ENCODE data around the gene OAS1.

The OAS1 gene

GRCh38 chr12:112947314-112947713 lies 40.6 kb downstream of the OAS1 start:
- H3K4me3 ChIP-seq (ENCODE audit: low read depth, low read length, poor library complexity, severe bottlenecking), result no peak overlapping the region
- no peak overlapping the region for H2AFZ ChIP-seq (ENCODE audit: low read length)
- H3K36me3 ChIP-seq (ENCODE audit: insufficient read depth, low read length), result no peaks in the 10 kb centered on the region
- no peak for TF ChIP-seq EZH2 (IDR thresholded peaks at IDR 0.05; ENCODE audit: borderline replicate concordance, low read length)
- TF ChIP-seq, protein P1, sequence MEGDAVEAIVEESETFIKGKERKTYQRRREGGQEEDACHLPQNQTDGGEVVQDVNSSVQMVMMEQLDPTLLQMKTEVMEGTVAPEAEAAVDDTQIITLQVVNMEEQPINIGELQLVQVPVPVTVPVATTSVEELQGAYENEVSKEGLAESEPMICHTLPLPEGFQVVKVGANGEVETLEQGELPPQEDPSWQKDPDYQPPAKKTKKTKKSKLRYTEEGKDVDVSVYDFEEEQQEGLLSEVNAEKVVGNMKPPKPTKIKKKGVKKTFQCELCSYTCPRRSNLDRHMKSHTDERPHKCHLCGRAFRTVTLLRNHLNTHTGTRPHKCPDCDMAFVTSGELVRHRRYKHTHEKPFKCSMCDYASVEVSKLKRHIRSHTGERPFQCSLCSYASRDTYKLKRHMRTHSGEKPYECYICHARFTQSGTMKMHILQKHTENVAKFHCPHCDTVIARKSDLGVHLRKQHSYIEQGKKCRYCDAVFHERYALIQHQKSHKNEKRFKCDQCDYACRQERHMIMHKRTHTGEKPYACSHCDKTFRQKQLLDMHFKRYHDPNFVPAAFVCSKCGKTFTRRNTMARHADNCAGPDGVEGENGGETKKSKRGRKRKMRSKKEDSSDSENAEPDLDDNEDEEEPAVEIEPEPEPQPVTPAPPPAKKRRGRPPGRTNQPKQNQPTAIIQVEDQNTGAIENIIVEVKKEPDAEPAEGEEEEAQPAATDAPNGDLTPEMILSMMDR (IDR thresholded peaks at IDR 0.05; ENCODE audit: low read length), result no peak
- no peaks in the 10 kb centered on the region for H3K27me3 ChIP-seq (ENCODE audit: insufficient read depth, low read length)
- H3K9ac ChIP-seq (ENCODE audit: low read length), result no peak overlapping the region
- no peaks in the 10 kb centered on the region for H3K79me2 ChIP-seq (ENCODE audit: insufficient read depth, low read length)
- no peaks in the 10 kb centered on the region for H4K20me1 ChIP-seq (ENCODE audit: insufficient read depth, low read length)
- no peaks in the 10 kb centered on the region for H3K4me1 ChIP-seq (ENCODE audit: insufficient read depth, low read length, severe bottlenecking)
- no peak overlapping the region for H3K27ac ChIP-seq (ENCODE audit: low read depth, low read length, poor library complexity, severe bottlenecking)
- H3F3A ChIP-seq (ENCODE audit: insufficient read depth, low read length), result no peaks in the 10 kb centered on the region
- no peaks in the 10 kb centered on the region for H3K9me2 ChIP-seq (ENCODE audit: low read depth, low read length)
- H3K9me3 ChIP-seq (ENCODE audit: low read length), result 0 out of 2 replicates have a peak, but pooled peaks cover 2% of the 10 kb centered on the region
- no peak overlapping the region for H3K4me2 ChIP-seq (ENCODE audit: low read length)

- H3K27me3 ChIP-seq (ENCODE audit: insufficient read depth, low read length), result no peaks in the 10 kb centered on the region
- TF ChIP-seq, protein P1 (IDR thresholded peaks at IDR 0.05; ENCODE audit: low read length), result no peak
- no peak for TF ChIP-seq EZH2 (IDR thresholded peaks at IDR 0.05; ENCODE audit: borderline replicate concordance, low read length)
- H3K9me2 ChIP-seq (ENCODE audit: low read depth, low read length), result no peaks in the 10 kb centered on the region
- H3K27ac ChIP-seq (ENCODE audit: low read depth, low read length, poor library complexity, severe bottlenecking), result no peak overlapping the region
- H2AFZ ChIP-seq (ENCODE audit: low read length), result no peak overlapping the region
- no peaks in the 10 kb centered on the region for H3K36me3 ChIP-seq (ENCODE audit: insufficient read depth, low read length)
- no peak overlapping the region for H3K4me2 ChIP-seq (ENCODE audit: low read length)
- H3K9me3 ChIP-seq (ENCODE audit: low read length), result 0 out of 2 replicates have a peak, but pooled peaks cover 2% of the 10 kb centered on the region
- no peaks in the 10 kb centered on the region for H3F3A ChIP-seq (ENCODE audit: insufficient read depth, low read length)
- no peaks in the 10 kb centered on the region for H3K79me2 ChIP-seq (ENCODE audit: insufficient read depth, low read length)
- H3K4me3 ChIP-seq (ENCODE audit: low read depth, low read length, poor library complexity, severe bottlenecking), result no peak overlapping the region
- H3K9ac ChIP-seq (ENCODE audit: low read length), result no peak overlapping the region
- no peaks in the 10 kb centered on the region for H4K20me1 ChIP-seq (ENCODE audit: insufficient read depth, low read length)
- no peaks in the 10 kb centered on the region for H3K4me1 ChIP-seq (ENCODE audit: insufficient read depth, low read length, severe bottlenecking)
Measured at GRCh38 chr12:112947761-112948160, 41.0 kb downstream of the OAS1 start.

DNA sequence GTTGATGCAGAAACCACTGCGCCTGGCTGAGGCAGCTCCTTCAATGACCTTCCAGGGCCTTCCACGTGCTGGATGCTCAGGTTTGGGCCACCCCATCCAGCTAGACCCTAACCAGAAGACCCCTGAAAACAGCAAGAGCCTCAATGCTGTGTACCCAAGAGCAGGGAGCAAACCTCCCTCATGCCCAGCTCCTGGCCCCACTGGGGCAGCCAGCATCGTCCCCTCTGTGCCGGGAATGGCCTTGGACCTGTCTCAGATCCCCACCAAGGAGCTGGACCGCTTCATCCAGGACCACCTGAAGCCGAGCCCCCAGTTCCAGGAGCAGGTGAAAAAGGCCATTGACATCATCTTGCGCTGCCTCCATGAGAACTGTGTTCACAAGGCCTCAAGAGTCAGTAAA lies 42.0 kb downstream of the OAS1 start:
- Histone ChIP-seq H2AFZ (ENCODE audit: low read length) (no peak overlapping the region), H3K36me3 (ENCODE audit: insufficient read depth, low read length) (no peaks in the 10 kb centered on the region)
- TF ChIP-seq, protein P1 (IDR thresholded peaks at IDR 0.05; ENCODE audit: low read length), result no peak
- TF ChIP-seq EZH2 (IDR thresholded peaks at IDR 0.05; ENCODE audit: borderline replicate concordance, low read length), result no peak

More for the DNA sequence above, 42.0 kb downstream of the OAS1 start:
- Histone ChIP-seq H3K4me1 (ENCODE audit: insufficient read depth, low read length, severe bottlenecking) (no peaks in the 10 kb centered on the region), H3K4me3 (ENCODE audit: low read depth, low read length, poor library complexity, severe bottlenecking) (no peak overlapping the region), H3K4me2 (ENCODE audit: low read length) (no peak overlapping the region), H4K20me1 (ENCODE audit: insufficient read depth, low read length) (no peaks in the 10 kb centered on the region), H3K79me2 (ENCODE audit: insufficient read depth, low read length) (no peaks in the 10 kb centered on the region), H3K9me2 (ENCODE audit: low read depth, low read length) (no peaks in the 10 kb centered on the region), H3K27me3 (ENCODE audit: insufficient read depth, low read length) (no peaks in the 10 kb centered on the region), H3K27ac (ENCODE audit: low read depth, low read length, poor library complexity, severe bottlenecking) (no peak overlapping the region), H3F3A (ENCODE audit: insufficient read depth, low read length) (no peaks in the 10 kb centered on the region), H3K9me3 (ENCODE audit: low read length) (0 out of 2 replicates have a peak, but pooled peaks cover 2% of the 10 kb centered on the region), H3K9ac (ENCODE audit: low read length) (no peak overlapping the region)

All from OCI-LY1 (cell line).